Measurements from ENCODE around the gene RAP1GAP2.

DNA sequence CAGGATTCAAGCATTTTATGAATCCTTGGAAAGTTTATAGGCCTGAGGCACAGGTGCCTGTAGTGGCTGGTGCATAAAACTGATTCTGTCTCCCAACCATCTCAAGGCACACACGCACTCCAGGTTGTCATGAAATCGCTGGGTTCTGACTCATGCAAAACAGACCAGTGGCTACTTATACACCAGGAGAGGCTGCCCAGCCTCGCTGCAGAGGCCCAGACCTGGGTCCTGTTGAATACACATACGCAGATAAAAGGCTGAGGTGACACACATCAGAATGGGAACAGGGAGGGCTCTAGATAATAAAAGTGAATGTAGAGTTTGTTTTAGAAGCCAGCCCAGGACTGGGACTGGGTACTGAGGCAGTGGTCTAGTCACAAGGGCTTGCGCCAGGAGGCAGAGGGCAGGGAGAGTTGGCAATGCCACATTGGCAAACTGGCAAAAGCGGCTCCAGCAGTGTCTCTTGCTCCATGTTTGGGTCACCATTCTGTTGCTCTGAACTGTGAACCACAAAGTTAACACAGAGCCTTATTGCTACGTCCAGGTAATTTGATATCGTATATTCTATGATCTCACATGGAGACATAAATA is 253.6 kb downstream of the RAP1GAP2 start:
- no peak for TF ChIP-seq CTCF (IDR thresholded peaks at IDR 0.05; ENCODE audit: low read length)
- TF ChIP-seq EZH2phosphoT487 (IDR thresholded peaks at IDR 0.05; ENCODE audit: low read length): no peak
- TF ChIP-seq EZH2 (optimal IDR thresholded peaks at IDR 0.05; ENCODE audit: low read depth, low read length): no peak

All from MM.1S (cell line).